GM12878 (cell line): ENCODE data around the gene TWF1. TPM values are rescaled to one million over a fixed set of nuclear protein-coding genes. Genes with fewer than 3 reads are reported as not detected.

Source experiments
- CBFB ChIP-seq: IDR thresholded peaks from 2 replicates; pipeline ENCODE4 v1.6.1; 2016; ENCODE audit warnings: antibody characterized with exemption, low read depth
- CHD4 ChIP-seq: fragments of 200-600 bp; sonication (generic); IDR thresholded peaks from 2 replicates; pipeline ENCODE4 v1.6.1; 2016; ENCODE audit warnings: mild to moderate bottlenecking
- CUX1 ChIP-seq: IDR thresholded peaks from 2 replicates; pipeline ENCODE4 v1.6.1; 2012; ENCODE audit warnings: improper control_type of control experiment, low read depth, low read length; ENCODE audit not compliant: insufficient replicate concordance
- EP300 ChIP-seq, 2 experiments: fragments of 150-350 bp in 1 of 2; IDR thresholded peaks; 2 replicates each; pipeline ENCODE4 v1.6.1; 2011 to 2012; ENCODE audit warnings: low read depth in 2 of 2, low read length in 2 of 2, borderline replicate concordance in 1 of 2, improper control_type of control experiment in 1 of 2, inconsistent platforms in 1 of 2; ENCODE audit not compliant: control insufficient read depth in 1 of 2
- GATAD2B ChIP-seq: fragments of 450-650 bp; conservative IDR thresholded peaks from 2 replicates; pipeline ENCODE4 v1.6.1; 2017; ENCODE audit warnings: low read depth, mild to moderate bottlenecking, moderate library complexity
- HDAC6 ChIP-seq: fragments of 200-600 bp; sonication (generic); IDR thresholded peaks from one replicate; pipeline ENCODE4 v1.8.0; 2017; ENCODE audit warnings: antibody characterized with exemption; ENCODE audit not compliant: unreplicated experiment
- MXI1 ChIP-seq: fragments of 150-350 bp; IDR thresholded peaks from 2 replicates; pipeline ENCODE4 v1.6.1; 2011; ENCODE audit warnings: low read depth, mild to moderate bottlenecking, inconsistent platforms, low read length, improper control_type of control experiment
- NR2C1 ChIP-seq: fragments of 450-650 bp; IDR thresholded peaks from 2 replicates; pipeline ENCODE4 v1.6.1; 2017; ENCODE audit warnings: antibody characterized with exemption, mild to moderate bottlenecking, moderate library complexity
- RB1 ChIP-seq: fragments of 450-650 bp; formaldehyde crosslinking; IDR thresholded peaks from 2 replicates; pipeline ENCODE4 v1.6.1; 2017; ENCODE audit warnings: mild to moderate bottlenecking, borderline replicate concordance
- SMAD1 ChIP-seq: fragments of 450-650 bp; IDR thresholded peaks from 2 replicates; pipeline ENCODE4 v1.6.1; 2018; ENCODE audit warnings: mild to moderate bottlenecking, low read depth; ENCODE audit not compliant: partially characterized antibody
- TAF1 ChIP-seq: IDR thresholded peaks from 2 replicates; pipeline ENCODE4 v1.6.1; 2011; ENCODE audit warnings: mild to moderate bottlenecking, low read depth, low read length, borderline replicate concordance
- TBL1XR1 ChIP-seq: IDR thresholded peaks from 2 replicates; pipeline ENCODE4 v1.6.1; 2012; ENCODE audit warnings: low read depth, low read length, improper control_type of control experiment
- TCF12 ChIP-seq: IDR thresholded peaks from 2 replicates; pipeline ENCODE4 v1.6.1; 2011; ENCODE audit warnings: low read depth, mild to moderate bottlenecking, low read length
- polyA plus RNA-seq, 11 experiments: library from polyadenylated mRNA; depleted of rRNA in 4 of 11; unstranded in 6 of 11; stranded (reverse) in 5 of 11; fragments of >200 nt; fragmentation: Nextera tagmentation in 4 of 11; fragmentation: Illumina TruSeq in 1 of 11; extraction: Ambion mirVana in 4 of 11; extraction: Trizol in 1 of 11; gene quantifications; 1 replicate in 1 of 11; 2 replicates in 10 of 11; pipeline versions ENCODE4 v1.2.1 to v1.2.3, GENCODE V29; 2011 to 2016; ENCODE audit warnings: inconsistent platforms in 2 of 11, missing spikeins in 2 of 11, low read depth in 1 of 11
- total RNA-seq, 4 experiments: library from RNA; depleted of rRNA in 3 of 4; stranded (reverse); fragments of >200 nt in 3 of 4; fragmentation: Illumina TruSeq in 1 of 4; extraction: Trizol in 1 of 4; gene quantifications; 2 replicates each; pipeline versions ENCODE4 v1.2.1 to v1.2.3, GENCODE V29; 2013 to 2021
- TF ChIP-seq, protein P1 (sequence below): IDR thresholded peaks from 2 replicates; pipeline ENCODE4 v1.6.1; 2011; ENCODE audit warnings: low read depth, mild to moderate bottlenecking, low read length, moderate library complexity, borderline replicate concordance; ENCODE audit errors: extremely low read depth
- TF ChIP-seq, protein P2 (sequence below): IDR thresholded peaks from 2 replicates; pipeline ENCODE4 v1.6.1; 2011; ENCODE audit warnings: mild to moderate bottlenecking, low read depth, low read length, moderate library complexity; ENCODE audit not compliant: insufficient replicate concordance
- TF ChIP-seq, protein P3 (sequence below): fragments of 450-650 bp; IDR thresholded peaks from 2 replicates; pipeline ENCODE4 v1.6.1; 2016; ENCODE audit warnings: mild to moderate bottlenecking

The TWF1 gene
- total and polyA plus RNA-seq, 10 of the 15 experiments (the other 5 are each of a cell fraction or from before 2014, with no cell fraction given) = 8.7 to 23.5 (median 18.4) TPM

DNA sequence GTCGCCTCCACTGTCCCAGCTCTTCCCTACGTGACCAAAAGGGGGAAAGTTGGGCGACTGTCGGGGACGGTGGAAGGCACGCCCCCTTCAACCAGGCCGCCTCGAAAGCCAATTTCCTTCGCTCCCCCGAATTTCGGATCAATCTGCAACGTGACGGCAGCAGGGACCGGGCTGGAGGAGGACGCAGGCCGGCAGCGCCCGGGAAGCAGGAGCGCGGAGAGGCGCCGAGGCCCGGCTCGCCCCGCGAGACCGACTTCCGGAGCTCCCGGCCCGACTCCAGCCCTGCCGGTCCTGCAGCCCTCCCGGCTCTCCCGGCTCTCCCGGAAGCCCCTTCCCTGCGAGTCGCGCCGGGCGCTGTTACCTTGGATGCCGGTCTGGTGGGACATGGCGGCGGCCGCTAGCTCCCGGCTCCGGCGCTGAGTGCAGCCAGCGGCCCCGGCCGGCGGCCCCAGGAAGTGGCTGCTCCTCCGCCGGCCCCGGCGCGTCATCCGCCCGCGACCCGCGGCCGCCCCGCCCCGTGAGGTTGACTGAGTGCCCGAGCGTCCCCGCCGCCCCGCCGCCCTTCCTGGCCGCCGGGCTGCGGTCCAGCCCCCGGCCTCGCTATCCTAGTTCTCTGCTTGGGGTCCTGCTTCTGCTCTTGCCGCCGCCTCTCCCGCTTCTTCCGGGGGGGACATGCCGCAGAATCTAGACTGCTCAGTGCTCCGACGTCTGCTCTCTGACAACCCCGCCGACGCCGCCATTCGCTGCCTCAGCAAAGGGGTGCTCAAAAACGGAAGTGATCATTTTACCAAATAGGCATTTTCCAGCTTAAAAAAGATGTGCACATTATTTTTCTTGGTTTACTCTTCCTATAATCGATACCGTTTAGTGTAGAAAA is at the start of gene TWF1 (continued):
- TF ChIP-seq TAF1 (0 out of 2 replicates have a peak, but pooled peaks have one; percentile 17), MXI1 (peak; percentile 90), TCF12 (peak; percentile 36; the same call in 1 of the 2 replicates), TBL1XR1 (no peak), HDAC6 (no peak), RB1 (peak; percentile 84; the same call in 1 of the 2 replicates), GATAD2B (peak; percentile 92), CUX1 (no peak), CBFB (no peak), SMAD1 (peak; percentile 33), CHD4 (no peak), EP300 (IDR thresholded peaks at IDR 0.05; ENCODE audit: borderline replicate concordance in 1 of 2, control insufficient read depth in 1 of 2, low read depth in 2 of 2, low read length in 2 of 2) (peak in 1 of 2 experiments; percentile 9; a peak in 1 of 4 replicates), NR2C1 (peak; percentile 50)
- TF ChIP-seq, protein P1, sequence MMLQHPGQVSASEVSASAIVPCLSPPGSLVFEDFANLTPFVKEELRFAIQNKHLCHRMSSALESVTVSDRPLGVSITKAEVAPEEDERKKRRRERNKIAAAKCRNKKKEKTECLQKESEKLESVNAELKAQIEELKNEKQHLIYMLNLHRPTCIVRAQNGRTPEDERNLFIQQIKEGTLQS = peak; percentile 44; the same call in 1 of the 2 replicates
- TF ChIP-seq, protein P2, sequence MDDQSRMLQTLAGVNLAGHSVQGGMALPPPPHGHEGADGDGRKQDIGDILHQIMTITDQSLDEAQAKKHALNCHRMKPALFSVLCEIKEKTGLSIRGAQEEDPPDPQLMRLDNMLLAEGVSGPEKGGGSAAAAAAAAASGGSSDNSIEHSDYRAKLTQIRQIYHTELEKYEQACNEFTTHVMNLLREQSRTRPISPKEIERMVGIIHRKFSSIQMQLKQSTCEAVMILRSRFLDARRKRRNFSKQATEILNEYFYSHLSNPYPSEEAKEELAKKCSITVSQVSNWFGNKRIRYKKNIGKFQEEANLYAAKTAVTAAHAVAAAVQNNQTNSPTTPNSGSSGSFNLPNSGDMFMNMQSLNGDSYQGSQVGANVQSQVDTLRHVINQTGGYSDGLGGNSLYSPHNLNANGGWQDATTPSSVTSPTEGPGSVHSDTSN = no peak
- TF ChIP-seq, protein P3, sequence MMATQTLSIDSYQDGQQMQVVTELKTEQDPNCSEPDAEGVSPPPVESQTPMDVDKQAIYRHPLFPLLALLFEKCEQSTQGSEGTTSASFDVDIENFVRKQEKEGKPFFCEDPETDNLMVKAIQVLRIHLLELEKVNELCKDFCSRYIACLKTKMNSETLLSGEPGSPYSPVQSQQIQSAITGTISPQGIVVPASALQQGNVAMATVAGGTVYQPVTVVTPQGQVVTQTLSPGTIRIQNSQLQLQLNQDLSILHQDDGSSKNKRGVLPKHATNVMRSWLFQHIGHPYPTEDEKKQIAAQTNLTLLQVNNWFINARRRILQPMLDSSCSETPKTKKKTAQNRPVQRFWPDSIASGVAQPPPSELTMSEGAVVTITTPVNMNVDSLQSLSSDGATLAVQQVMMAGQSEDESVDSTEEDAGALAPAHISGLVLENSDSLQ = 0 out of 2 replicates have a peak, but pooled peaks have one; percentile 23
